Non-pigmented ciliary epithelial cell (primary cell): Measurements from ENCODE around the gene PLEKHF1.
"Not testable (repeated sequence)": the region's sequence is repeated elsewhere in the genome, so short reads cannot be mapped to it uniquely, and the experiment has no call there.

ENCODE experiments used
- DNase-seq: peaks from one replicate; pipeline ENCODE4 v3.0.0-alpha.2; 2010; ENCODE audit warnings: low read depth

The PLEKHF1 gene, protein sequence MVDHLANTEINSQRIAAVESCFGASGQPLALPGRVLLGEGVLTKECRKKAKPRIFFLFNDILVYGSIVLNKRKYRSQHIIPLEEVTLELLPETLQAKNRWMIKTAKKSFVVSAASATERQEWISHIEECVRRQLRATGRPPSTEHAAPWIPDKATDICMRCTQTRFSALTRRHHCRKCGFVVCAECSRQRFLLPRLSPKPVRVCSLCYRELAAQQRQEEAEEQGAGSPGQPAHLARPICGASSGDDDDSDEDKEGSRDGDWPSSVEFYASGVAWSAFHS

DNA sequence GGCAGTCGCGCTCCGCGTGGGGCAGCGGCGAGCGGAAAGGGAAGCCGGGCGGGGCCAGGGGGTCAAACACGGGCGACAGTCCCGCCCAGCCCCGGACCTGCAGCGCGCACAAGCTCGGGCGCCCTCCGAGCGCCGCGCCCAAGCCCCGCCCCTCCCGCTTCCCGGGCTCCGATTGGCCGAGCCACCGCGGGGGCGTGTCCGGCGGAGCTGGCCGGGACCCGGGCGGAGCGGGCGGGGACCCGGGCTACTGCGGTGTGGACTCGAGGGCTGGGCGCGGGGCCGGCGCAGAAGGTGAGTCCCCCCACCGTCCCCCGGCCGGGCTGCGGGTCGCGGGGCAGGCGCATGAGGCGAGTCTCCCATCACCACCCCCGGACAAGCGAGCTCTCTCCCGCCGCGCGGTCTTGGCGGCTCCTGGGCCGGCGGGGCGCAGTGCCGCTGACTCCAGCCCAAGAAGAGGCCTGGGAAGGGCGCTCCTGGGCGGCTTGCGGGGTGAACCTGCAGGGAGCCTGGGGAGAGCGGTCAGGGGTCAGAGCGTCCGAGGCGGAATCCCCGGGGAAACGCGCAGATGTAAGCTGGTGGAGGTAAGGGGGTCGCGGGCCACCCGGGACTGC lies at the start of gene PLEKHF1:
Gene PLEKHF1 (plus strand): TSS at position 247 of the 611 bp plus-strand sequence. CDS start 8,379 bp downstream, outside the sequence.
- DNase-seq, result no peak

DNA sequence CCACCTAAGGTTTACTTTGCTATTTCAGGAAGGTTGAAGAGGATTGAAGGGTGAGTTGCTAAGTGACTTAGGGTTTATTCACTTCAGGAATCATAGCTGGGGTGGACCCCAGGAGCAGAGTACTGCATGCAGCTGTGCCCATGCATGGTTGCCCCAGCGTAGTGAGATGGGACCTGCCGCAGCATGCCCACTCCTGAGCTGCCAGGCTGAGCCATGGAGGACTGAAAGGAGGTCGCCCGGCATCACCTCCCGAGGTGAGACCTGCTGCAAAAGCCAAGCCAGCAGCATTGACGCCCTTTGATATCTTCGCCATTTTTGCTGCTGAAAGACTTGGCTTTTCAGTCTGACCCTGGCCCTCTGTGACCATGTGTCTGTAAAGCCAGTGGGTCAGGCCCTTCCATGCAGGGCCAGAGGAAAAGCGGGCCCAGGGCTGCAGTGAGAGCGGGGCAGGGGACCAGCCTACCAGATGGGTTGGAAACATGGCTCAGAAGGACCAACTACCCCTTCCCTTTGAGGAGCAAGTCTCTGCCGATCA lies 49.3 kb upstream of the PLEKHF1 start:
- no peak for DNase-seq

DNA sequence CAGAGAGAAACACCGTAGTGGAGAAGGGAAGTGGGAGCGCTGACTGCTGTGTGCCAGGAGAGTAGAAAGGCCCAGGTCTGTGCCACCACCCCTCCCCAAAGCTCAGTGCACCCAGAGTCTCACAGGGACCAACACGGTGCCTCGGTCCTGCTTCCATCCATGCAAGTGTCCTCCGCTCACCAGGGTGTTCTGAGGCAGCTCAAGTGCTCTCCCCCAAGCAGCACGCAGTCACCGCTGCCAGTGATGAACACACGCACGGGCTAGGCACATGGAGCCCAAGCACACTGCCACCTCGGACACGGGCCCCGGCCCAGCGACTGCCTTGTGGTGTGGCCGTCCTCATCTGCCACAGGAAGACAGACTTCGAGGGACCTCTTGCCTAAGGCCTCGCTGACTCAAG lies 48.7 kb upstream of the PLEKHF1 start:
- DNase-seq, result no peak

DNA sequence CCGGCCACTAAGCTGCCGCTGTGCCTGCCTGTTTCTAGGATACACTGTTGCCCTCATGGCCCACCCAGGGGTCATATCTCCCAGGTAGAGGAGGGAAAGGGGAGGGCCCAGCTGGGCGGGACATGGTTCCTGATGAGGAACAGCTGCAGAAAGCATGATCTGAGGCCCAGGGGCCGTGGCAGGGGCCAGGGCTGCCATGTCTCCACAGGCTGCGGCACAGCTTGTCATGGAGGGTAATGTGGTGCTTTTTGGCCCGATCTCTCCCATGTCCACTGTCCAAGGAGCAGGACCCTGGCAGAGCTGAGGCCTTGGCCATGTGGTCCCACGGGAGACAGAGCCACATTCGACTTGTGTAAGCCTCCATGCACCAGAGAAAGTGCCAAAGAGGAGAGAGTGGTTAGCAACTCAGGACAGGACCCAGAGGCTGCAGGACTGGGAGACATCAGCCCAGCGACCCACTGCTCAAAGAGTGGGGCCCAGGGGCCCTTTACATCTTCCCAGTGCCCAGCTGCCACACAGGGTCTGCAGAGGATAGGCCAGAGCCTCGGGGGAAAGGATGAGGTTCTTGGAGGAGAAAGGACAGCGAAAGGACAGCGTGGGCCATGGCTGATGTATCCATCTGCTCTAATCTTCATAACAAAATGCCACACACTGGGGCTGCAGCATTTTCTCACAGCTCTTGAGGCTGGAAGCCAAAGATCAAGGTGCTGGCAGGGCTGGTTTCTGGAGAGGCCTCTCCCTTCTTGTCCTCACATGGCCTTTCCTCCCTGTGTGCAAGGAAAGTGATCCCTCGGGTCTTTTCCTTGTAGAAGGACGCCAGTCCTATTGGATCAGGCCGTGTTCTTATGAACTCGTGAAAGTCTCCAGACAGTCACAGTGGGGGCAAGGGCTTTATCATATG lies 47.6 kb upstream of the PLEKHF1 start:
- no peak for DNase-seq

DNA sequence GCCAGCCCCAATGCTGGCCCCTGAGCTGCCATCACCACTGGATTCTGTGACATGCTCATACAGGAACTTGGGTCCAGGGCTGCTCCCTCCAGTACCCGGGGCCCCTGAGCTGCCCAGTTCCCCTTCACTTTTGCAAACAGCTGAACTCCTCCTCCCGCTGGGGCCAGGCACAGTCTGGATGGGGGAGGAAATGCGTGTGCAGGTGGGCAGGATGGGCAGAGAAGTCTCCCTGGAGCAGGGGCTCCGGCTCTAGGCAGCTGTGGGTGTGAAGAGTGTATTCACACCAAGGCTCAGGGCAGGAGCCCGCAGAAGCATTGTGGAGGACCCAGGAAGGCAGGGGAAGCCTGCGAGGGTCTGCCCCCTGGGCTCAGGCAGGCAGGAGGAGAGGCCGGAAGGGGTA lies 46.8 kb upstream of the PLEKHF1 start:
- DNase-seq, result no peak

DNA sequence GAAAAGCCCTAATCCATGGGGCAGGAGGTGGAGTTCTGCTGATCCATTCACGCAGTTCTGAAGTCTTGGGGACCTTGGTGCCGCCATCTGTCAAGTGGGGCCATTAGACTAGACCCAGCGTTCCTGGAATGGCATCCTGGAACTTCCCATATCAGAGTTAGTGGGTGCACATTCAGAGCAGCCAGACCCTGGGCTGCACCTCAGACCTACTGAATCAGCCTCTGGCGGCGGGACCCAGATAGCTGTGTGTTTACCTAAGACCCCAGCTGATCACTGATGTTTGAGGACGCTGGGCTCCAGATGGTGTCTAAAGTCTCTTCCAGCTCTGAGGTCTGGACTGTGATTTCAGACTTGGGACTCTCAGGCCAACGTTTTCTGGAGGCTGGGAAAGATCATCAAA lies 46.4 kb upstream of the PLEKHF1 start:
- DNase-seq, result no peak

DNA sequence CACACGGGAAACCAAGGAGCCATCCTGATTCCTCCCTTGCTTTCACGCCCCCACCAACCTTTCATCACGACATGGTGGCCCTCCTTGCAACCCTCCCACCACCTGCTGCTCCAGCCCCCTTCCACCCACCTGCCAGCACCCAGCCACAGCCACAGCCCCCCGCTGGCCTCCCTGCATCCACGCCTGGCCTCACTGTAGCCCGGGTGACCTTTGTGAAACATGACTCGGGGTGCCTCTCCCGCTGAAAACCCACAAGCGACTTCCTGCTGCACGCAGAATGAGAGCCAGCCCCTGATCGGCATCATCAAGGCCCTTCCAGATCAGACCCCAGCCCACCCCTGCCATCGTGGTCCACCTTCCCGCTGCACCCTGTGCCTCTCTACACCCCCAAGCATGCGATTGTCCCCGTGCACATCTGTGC lies 44.3 kb upstream of the PLEKHF1 start:
- no peak for DNase-seq

DNA sequence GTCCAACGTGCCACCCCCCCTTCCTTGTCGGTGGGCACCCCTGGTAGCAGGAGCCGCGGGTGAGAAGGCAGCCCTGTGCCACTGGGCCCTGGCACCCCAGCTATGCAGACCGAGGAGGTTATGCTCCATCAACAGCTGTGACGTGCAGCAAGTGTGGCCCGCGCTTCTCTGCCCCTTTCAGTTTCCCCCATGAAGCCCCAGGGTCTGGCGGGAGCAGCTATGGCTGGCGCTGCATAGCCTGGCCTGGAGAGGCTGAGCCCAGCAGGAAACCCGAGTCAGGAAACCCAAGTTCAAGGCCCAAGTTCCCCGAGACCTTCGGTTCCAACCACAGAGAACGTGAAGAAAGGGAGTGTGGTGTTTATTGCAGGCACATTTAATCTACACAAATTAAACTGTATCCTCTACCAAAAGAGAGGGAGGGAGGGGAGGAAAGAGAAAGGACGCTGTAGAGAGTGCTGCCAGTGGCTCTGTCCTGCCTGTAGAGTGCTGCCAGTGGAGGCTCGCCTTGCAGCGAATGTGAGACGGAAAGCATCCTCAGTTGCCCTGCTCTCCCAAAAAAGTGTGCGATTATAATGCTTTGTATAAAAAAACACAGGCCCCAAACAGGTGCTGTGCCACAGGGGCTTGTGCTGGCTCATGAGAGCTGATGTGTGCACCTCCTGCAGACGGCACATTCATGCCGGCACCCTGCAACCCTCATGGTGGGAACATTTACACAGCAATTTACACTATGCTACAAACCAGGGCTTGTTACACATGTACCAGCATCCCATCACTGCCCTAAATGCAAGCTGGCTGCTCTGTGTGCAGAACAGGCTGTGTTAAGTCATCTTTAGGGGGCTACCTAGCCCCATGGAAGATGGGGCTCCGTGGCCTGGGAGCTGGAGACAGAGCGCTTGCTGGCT lies 42.8 kb upstream of the PLEKHF1 start:
- DNase-seq, result no peak

DNA sequence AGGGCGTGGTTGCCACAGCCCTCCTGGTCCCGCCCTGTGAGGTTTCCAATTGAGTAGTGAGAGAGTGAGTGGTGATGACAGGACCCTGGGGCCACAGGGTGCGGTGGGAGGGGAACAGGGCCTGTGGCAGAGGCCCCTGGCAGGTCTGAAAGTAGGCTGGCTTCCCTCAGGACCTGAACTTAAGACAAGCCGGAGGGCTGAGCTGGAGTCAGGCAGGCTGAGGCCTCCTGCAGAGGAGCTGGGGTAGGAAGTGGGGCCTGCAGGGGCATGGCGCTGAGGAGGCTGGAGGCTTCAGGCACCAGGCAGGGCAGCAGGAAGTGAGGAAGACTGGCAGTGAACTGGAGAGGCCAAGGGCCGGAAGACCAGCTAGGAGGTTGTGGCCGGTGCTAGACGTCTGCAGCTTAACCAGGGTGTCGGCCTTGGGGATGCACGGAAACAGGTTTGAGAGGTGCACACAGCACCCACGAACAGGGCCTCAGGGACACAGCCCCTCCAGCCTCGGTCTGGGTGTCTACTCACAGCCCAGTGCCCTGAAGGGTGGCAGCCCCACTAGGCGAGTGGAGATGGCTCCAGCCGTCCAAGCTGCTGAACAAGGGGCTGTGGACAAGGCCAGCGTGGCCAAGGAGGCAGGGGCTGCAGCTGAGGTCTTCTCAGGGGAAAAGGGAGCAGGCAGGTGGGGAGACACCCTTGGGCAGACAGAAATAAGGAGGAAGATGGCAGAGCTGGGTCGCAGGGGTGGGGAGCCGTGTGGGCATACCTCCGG lies 41.4 kb upstream of the PLEKHF1 start:
- DNase-seq, result no peak

DNA sequence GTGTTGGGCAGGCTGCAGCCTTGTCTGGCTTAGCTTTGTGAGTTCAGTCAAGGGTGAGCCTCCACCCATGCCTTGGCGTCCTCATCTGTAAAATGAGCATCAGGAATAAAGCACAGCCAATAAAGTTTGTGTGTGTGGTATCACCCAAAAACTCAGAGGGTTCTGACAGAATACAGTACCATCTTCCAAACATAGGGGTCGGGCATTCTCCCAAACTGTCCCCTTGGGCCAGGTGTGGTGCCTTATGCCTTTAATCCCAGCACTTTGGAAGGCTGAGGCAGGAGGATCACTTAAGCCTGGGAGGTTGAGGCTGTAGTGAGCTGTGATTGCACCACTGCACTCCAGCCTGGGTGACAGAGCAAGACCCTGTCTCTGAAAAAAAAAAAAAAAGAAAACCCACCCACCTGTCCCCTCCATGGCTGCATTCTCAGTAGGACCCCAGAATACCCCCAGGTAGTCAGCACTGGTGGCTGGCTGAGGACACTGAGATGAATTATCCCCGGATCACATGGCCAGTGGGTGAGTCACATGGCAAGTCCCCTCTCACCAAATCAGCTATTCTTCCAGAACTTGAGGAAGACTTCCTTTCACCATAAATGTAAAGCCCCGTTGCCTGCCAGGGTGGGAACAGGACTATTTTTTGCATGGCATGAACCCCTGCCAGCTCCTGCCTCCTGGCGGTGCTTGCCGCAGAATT lies 40.6 kb upstream of the PLEKHF1 start:
- no peak for DNase-seq

DNA sequence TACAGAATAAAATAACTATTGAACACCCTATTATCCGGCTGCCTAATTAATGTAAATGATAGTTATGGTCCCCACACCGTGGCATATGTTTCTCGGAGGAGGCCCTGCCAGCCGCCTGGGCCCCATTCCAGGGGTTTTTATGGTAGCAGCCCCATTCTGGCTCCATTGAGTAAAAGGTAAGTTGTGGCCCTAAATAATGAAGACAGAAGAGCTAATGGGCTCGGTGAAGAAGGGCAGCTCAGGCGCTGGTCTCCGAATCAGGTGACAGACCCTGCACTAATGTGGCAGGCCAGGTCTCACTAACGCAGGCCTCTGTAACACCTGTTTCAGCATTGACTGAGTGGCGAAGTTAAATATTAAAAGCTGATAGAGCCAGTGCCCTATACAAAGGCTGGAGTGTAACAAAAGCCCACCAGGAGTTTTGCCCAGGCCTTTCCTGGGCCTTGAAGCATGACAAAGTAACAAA lies 40.0 kb upstream of the PLEKHF1 start:
- no peak for DNase-seq

DNA sequence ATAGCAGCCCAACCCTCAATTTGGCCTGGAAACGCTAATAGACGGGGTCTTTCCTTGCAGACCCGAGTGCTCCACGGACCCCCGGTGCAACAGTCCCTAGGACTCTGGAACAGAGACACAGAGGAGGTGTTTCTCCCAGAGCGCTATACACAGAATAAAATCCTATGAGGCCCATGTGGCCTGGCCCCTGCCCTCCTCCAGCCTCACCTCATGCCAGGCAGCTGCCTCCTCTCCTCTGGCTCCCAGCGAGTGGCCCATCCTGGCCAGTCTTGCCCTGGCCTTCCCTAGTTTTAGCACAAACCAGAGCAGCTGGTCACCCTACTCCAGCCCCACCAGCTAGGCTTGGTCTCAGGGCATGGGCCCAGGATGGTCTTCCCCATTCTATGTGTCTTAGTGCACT lies 38.9 kb upstream of the PLEKHF1 start:
- no peak for DNase-seq

DNA sequence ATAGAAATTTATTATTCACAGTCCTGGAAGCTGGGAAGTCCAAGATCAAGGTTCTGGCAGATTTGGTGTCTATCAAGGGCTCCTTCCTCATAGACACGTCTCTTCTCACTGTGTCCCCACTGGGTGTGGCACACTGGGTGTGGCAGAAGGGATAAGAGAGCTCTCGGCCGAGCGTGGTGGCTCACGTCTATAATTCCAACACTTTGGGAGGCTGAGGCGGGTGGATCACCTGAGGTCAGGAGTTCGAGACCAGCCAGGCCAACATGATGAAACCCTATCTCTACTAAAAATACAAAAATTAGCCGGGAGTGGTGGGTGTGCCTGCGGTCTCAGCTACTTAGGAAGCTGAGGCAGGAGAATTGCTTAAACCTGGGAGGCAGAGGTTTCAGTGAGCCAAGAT lies 38.4 kb upstream of the PLEKHF1 start:
- not testable (repeated sequence) for DNase-seq

DNA sequence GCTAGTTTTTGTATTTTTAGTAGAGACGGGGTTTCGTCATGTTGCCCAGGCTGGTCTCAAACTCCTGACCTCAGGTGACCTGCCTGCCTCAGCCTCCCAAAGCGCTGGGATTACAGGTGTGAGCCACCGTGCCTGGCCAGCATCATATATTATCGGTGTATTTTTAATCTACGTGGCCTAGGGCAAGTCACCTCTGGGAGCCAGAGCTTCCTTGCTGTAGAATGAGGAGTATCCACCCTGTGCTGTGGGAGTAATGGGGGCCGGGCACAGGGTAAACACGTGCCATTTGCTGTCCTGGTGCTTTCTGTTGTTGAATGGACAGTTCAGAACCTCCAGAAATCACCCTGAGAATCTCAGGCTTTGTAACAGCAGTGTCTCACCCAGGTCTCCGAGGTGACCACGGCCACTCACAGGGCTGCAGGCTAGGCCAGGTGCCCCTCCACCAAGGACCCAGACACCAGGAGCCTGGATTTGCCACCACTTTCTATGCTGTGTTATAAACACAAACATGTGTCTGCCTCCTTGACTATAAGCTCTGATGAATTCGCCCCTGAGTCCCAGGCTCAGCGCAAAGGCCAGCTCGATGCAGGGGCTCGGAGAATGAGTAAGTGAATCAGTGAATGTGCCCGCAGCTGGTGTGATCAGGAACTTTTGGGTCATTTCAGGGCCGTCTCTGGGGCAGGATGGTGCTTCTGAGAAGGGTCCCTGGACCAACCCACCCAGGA lies 36.4 kb upstream of the PLEKHF1 start:
- DNase-seq, result no peak

DNA sequence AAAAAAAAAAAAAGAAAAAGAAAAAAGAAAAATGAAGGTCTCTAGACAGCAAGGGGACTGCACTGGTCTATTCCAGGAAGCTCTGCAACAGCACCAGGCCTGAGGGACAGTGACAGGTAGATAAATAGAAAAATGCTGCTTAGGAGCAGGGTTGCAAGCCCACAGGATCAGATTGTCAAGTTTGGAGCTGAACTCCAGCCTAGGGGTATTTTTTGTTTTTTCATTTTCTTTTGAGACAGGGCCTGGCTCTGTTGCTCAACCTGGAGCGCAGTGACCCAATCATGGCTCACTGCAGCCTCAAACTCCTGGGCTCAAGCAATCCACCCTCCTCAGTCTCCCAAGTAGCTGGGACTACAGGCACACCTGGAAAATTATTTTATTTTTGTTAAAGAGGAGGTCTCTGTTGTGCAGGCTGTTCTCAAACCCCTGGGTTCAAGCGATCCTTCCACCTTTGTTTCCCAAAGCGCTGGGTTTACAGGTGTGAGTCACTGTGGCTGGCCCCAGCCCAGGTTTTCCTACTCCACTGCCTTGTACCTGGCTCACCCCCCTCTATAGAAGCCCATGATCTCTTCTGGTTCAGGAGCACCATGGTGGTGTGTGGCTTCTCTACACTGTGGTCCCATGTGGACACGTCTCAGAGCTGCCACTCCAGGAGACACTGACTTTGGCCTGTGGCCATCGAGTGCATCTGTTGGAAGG lies 35.3 kb upstream of the PLEKHF1 start:
- no peak for DNase-seq

DNA sequence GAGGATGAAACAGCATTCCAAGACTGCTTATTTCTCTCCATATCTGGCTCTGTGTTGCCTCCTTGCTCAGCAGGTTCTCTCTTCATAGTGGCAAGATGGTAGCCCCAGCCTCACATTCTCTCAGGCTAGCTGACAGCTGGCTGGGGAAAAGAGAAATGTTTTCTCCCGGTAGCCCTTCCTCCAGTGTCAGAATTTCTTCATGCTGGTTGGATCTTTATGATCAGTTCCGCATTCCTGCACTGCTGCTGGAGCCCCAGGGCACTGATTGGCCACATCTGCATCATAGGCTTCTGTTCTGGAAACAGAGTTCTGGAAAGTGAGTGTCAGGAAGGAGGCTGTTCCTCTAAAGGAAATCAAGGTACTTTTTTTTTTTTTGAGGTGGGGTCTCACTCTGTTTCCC lies 34.6 kb upstream of the PLEKHF1 start:
- no peak for DNase-seq

DNA sequence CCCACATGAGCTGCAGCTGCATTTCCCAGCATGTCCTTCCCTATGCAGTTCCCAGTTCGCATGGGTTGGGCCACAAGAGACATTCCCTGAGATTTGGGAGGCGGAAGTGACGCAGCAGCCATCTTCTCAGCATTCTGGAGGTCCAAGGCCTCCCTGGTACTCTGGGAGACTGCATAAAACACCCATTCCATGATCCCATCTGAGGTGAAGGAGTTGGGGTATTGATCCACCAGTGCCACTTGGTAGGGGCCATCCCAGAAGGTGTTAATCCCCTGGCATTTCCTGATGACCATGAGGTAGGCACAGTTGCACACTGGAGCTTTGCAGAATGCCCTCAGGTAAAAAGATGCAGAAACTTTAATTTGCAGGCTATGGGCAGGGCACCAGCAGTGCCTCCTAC lies 33.8 kb upstream of the PLEKHF1 start:
- DNase-seq, result no peak

DNA sequence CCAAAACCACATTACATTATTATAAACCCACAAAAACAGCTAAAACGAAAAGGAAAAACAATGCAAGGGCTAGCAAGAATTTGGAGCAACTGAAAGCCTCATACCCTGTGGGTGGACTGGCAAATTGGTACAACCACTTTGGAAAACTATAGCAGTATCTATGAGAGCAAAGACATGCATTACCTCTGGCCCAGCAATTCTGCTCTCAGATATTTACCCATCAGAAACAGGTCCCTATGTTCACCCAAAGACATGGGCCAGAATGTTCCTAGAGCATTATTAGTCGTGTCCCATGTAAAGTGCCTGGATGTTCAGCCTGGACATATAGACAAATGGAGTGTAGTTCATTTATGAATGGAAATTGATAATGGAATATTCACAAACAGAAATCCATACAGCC lies 31.3 kb upstream of the PLEKHF1 start:
- no peak for DNase-seq
